Retinal pigment epithelial cell (primary cell): ENCODE results near the gene UQCC3.
A peak's percentile ranks its signal among the peaks of the same experiment; 100 is the strongest.

Experiments
- DNase-seq: peaks from one replicate; pipeline ENCODE4 v3.0.0-alpha.2; 2010; ENCODE audit warnings: low read depth
- H3K4me3 ChIP-seq: 2 replicates; pipeline ENCODE4 v1.5.1; 2011; ENCODE audit warnings: mild to moderate bottlenecking, low read length, control low read depth, moderate library complexity
- TF ChIP-seq, protein P1 (sequence below): conservative IDR thresholded peaks from 2 replicates; pipeline ENCODE4 v1.5.1; 2011; ENCODE audit warnings: low read depth, low read length, control low read depth, inconsistent platforms

UQCC3 gene

DNA sequence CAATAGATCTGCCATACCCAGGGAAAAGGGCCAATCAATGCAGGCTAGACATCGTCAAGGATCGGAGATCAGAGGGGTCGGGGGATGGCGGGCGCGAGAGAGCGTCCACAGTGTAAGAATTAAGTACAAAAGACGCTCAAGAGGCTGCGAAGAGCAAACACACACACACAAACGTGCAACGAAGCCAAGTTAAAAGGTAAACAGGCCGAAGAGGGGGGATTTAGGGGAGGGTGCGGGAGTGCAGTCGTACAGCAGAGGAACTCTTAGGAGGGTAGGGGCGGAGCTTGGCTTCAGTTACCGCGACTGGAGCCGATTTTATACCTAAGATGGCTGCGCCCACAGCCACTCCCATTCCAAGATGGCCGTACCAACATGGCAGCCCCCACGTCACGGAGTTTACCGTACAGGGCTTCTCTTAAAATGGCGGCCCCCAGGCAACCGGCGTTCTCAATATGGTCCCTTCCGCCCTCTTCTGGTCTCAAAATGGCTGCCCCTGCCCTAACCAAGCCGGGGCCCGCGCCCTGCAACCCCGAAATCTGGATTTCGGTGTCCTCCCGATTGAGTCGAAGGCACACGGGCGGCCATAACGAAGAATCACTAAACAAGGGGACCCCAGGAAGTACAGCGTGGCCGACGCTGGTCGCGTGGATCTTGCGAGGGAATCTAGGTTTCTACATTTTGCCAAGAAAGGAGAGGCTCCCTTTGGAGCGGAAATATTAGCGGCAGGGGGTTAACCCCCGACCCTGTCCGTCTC lies 38.0 kb downstream of the UQCC3 start:
- TF ChIP-seq, protein P1, sequence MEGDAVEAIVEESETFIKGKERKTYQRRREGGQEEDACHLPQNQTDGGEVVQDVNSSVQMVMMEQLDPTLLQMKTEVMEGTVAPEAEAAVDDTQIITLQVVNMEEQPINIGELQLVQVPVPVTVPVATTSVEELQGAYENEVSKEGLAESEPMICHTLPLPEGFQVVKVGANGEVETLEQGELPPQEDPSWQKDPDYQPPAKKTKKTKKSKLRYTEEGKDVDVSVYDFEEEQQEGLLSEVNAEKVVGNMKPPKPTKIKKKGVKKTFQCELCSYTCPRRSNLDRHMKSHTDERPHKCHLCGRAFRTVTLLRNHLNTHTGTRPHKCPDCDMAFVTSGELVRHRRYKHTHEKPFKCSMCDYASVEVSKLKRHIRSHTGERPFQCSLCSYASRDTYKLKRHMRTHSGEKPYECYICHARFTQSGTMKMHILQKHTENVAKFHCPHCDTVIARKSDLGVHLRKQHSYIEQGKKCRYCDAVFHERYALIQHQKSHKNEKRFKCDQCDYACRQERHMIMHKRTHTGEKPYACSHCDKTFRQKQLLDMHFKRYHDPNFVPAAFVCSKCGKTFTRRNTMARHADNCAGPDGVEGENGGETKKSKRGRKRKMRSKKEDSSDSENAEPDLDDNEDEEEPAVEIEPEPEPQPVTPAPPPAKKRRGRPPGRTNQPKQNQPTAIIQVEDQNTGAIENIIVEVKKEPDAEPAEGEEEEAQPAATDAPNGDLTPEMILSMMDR: no peak
- peak overlapping the region; percentile 71 for H3K4me3 ChIP-seq

DNA sequence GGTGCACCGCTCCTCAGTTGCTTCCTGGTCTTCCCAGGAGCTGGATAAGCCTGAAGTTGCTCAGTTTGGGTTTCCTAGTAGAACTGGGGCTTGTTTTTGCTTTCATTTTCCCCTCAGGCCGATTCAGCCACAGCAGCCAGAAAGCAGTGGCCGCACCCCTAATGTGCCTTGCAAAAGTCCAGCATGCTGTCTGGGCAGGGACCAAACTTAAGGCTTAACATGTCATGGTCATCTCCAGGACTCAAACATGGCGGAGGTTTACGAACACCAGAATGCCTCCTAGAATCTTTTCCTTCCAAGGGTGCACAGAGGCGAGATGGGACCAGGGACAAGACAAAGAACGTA lies 38.5 kb downstream of the UQCC3 start:
- no peak for DNase-seq
- peak overlapping the region; percentile 71 for H3K4me3 ChIP-seq
- TF ChIP-seq, protein P1: no peak

More for the DNA sequence above, 38.0 kb downstream of the UQCC3 start:
- DNase-seq: peak; percentile 93

- no peak overlapping the region for H3K4me3 ChIP-seq
- no peak for DNase-seq
- TF ChIP-seq, protein P1: no peak
Measured at GRCh38 chr11:62712276-62712812, 40.9 kb downstream of the UQCC3 start.

GRCh38 chr11:62712861-62713260 lies 41.4 kb downstream of the UQCC3 start:
- TF ChIP-seq, protein P1: no peak
- DNase-seq: no peak
- H3K4me3 ChIP-seq: no peak overlapping the region

GRCh38 chr11:62713343-62713742 lies 41.9 kb downstream of the UQCC3 start:
- DNase-seq: no peak
- no peak overlapping the region for H3K4me3 ChIP-seq

GRCh38 chr11:62715150-62716130 lies 44.0 kb downstream of the UQCC3 start:
- no peak overlapping the region for H3K4me3 ChIP-seq
- no peak for DNase-seq
- TF ChIP-seq, protein P1: no peak

More at GRCh38 chr11:62713343-62713742, 41.9 kb downstream of the UQCC3 start:
- TF ChIP-seq, protein P1: no peak
